ENCODE measurements around the gene KMT2D. TPM values are rescaled to one million over a fixed set of nuclear protein-coding genes. Genes with fewer than 3 reads are reported as not detected.

The KMT2D gene
- total and polyA plus RNA-seq, 10 of the 15 experiments (the other 5 are each of a cell fraction or from before 2014, with no cell fraction given): 0.51 to 71.5 (median 10.4) TPM

- TF ChIP-seq E4F1 (IDR thresholded peaks at IDR 0.05; ENCODE audit: borderline replicate concordance, partially characterized antibody) (peak; percentile 75), RELA (IDR thresholded peaks at IDR 0.05; ENCODE audit: borderline replicate concordance, partially characterized antibody) (peak; percentile 68), MEF2A (IDR thresholded peaks at IDR 0.05; ENCODE audit: insufficient read depth, low read depth, low read length) (no peak), RAD51 (IDR thresholded peaks at IDR 0.05) (peak; percentile 66; the same call in 1 of the 2 replicates), YY1 (IDR thresholded peaks at IDR 0.05; ENCODE audit: low read depth, low read length) (peak; percentile 94), ZNF217 (IDR thresholded peaks at IDR 0.05) (peak; percentile 77; the same call in 1 of the 2 replicates), MEF2B (IDR thresholded peaks at IDR 0.05; ENCODE audit: partially characterized antibody, poor library complexity, severe bottlenecking) (peak; percentile 87), SKIL (IDR thresholded peaks at IDR 0.05; ENCODE audit: low read depth, poor library complexity, severe bottlenecking) (peak; percentile 93), MXI1 (IDR thresholded peaks at IDR 0.05; ENCODE audit: low read depth, low read length) (peak; percentile 94), ZBTB11 (CRISPR knock-in tag; IDR thresholded peaks at IDR 0.05) (no peak), PML (IDR thresholded peaks at IDR 0.05; ENCODE audit: low read length) (peak; percentile 97), JUND (IDR thresholded peaks at IDR 0.05; ENCODE audit: low read depth, low read length) (no peak), NR2C1 (IDR thresholded peaks at IDR 0.05) (peak; percentile 69), RBBP5 (conservative IDR thresholded peaks at IDR 0.05) (0 out of 2 replicates have a peak, but pooled peaks have one; percentile 48), MTA3 (IDR thresholded peaks at IDR 0.05; ENCODE audit: borderline replicate concordance, low read length) (0 out of 2 replicates have a peak, but pooled peaks have one; percentile 50), POU2F2 (IDR thresholded peaks at IDR 0.05; ENCODE audit: borderline replicate concordance, low read depth, low read length) (peak; percentile 89; the same call in 2 of the 3 replicates), ETV6 (conservative IDR thresholded peaks at IDR 0.05 in 1 of 2, IDR thresholded peaks at IDR 0.05 in 1 of 2; ENCODE audit: borderline replicate concordance in 1 of 2, low read depth in 1 of 2) (no peak; a peak in 1 of 4 replicates), STAT3 (IDR thresholded peaks at IDR 0.05; ENCODE audit: low read depth, low read length) (no peak), RFX5 (IDR thresholded peaks at IDR 0.05; ENCODE audit: low read depth, low read length) (peak; percentile 26; the same call in 1 of the 2 replicates)
Measured at GRCh38 chr12:49060237-49061156, at the start of gene KMT2D (continued).

Measured in GM12878 (cell line).